Colonic mucosa (tissue), 4 donors: ENCODE results near the gene MTPN. TPM values are rescaled to one million over a fixed set of nuclear protein-coding genes. Genes with fewer than 3 reads are reported as not detected.
A peak's percentile ranks its signal among the peaks of the same experiment; 100 is the strongest.

Experiments used
- DNase-seq: peaks from one replicate; pipeline ENCODE4 v3.0.0-alpha.2; 2020
- H3K27ac ChIP-seq: fragments of 200-600 bp; one replicate; pipeline ENCODE4 v1.8.0; 2021
- H3K27me3 ChIP-seq: fragments of 200-600 bp; one replicate; pipeline ENCODE4 v1.8.0; 2021
- H3K36me3 ChIP-seq: fragments of 200-600 bp; one replicate; pipeline ENCODE4 v1.8.0; 2021
- H3K4me1 ChIP-seq: fragments of 200-600 bp; one replicate; pipeline ENCODE4 v1.8.0; 2021; ENCODE audit warnings: mild to moderate bottlenecking
- H3K4me3 ChIP-seq: fragments of 200-600 bp; one replicate; pipeline ENCODE4 v1.8.0; 2021
- H3K9ac ChIP-seq, 2 donors: one replicate each; pipeline ENCODE4 v1.7.0; 2013; ENCODE audit warnings: control low read depth in 2 of 2, low read depth in 2 of 2, low read length in 2 of 2
- H3K9me3 ChIP-seq: fragments of 200-600 bp; one replicate; pipeline ENCODE4 v1.8.0; 2021
- intact Hi-C: fragments of 100-400 bp; cut with DNase I; formaldehyde crosslinking; loops from one replicate; pipeline ENCODE4 v1.14.1; 2022
- total RNA-seq, 2 donors: library from RNA; stranded (reverse); fragmentation: NEBNext Ultra II Directional in 1 of 2; extraction: Animal tissue kit (Norgen Biotek cat#: 25700) in 1 of 2; gene quantifications; one replicate each; pipeline ENCODE4 v1.2.1, GENCODE V29; 2021
- TF ChIP-seq, protein P1 (sequence below): fragments of 200-600 bp; IDR thresholded peaks from one replicate; pipeline ENCODE4 v1.8.0; 2022; ENCODE audit warnings: antibody characterized with exemption, mild to moderate bottlenecking
- donor health status: healthy.
- donor health status: DM: no; HTN: no; CAD: no.
- donor health status: DM: no; HTN: no; CAD: no.

Gene MTPN
- total RNA-seq = 100 to 1,000 TPM; 101 to 109 TPM

DNA sequence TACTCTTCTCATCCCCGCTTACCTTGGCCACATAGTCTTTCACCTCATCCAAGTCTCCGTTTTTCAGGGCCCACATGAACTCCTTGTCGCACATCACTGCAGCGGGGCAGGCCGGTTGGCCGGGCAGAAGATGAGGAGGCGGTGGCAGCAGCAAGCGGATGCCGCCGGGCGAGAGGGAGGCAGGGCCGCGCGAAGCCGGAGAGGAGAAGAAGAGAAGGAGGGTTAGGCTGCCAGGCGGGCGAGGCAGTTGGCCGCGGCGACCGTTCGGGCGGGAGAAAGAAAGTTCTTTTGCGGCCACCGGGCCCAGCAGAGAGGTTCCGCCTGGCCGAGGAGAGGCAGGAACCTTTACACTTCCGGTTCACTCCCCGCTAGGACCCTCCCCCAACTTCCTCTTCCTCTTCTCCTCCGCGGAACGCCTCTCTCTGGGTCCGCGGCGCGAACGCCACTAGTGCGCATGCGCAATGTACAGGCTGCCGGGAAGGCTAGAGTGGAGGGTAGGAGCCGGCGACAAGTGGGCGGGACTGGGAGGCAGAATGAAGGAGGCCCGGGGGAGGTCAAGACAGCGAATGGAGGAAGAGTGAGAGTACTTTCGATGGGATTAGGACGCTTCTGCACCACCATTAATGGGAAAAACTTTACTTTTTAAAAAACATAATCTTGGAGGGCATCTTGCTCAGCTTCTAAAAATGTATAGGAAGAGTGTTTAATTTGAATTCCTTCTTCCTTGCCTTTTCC, at the start of gene MTPN:
MTPN (minus strand) TSS at position 353 of the 735 bp plus-strand sequence; CDS start at position 94, 259 bp downstream.
- intact Hi-C loops = loop anchor here (10.0 kb wide), 1 partner anchor 312 kb away; the partner anchor contains the start of gene STMP1
- TF ChIP-seq, protein P1, sequence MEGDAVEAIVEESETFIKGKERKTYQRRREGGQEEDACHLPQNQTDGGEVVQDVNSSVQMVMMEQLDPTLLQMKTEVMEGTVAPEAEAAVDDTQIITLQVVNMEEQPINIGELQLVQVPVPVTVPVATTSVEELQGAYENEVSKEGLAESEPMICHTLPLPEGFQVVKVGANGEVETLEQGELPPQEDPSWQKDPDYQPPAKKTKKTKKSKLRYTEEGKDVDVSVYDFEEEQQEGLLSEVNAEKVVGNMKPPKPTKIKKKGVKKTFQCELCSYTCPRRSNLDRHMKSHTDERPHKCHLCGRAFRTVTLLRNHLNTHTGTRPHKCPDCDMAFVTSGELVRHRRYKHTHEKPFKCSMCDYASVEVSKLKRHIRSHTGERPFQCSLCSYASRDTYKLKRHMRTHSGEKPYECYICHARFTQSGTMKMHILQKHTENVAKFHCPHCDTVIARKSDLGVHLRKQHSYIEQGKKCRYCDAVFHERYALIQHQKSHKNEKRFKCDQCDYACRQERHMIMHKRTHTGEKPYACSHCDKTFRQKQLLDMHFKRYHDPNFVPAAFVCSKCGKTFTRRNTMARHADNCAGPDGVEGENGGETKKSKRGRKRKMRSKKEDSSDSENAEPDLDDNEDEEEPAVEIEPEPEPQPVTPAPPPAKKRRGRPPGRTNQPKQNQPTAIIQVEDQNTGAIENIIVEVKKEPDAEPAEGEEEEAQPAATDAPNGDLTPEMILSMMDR = no peak
- no peaks in the 10 kb centered on the region for H3K27me3 ChIP-seq
- H3K9ac ChIP-seq = peak within 1 kb of the TSS; percentile 66 to 84
- H3K36me3 ChIP-seq = no peaks in the 10 kb centered on the region
- peak; percentile 99 for DNase-seq
- H3K9me3 ChIP-seq = no peaks in the 10 kb centered on the region
- no peaks in the 10 kb centered on the region for H3K4me1 ChIP-seq
- H3K27ac ChIP-seq = peak within 1 kb of the TSS; percentile 83
- peak within 1 kb of the TSS; percentile 91 for H3K4me3 ChIP-seq

DNA sequence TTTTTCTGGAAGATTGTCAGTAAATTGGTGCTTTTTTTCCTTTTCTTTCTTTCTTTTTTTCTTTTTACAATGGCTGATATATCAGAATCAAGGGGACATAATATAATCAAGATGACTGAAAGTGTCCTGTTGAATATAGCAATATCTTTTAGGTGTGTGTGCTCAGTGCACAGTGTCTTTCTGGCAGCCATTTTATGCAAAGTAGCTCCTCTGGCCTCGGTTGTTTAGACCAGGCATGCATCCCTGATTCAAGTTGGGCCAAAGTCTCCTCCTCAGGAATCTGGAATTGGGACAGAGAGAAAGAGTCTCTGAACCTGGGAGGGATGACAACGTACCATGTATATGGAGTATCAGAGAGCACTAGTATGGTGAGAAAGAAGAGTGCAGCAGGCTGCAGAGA, 49.0 kb upstream of the MTPN start:
- Histone ChIP-seq H3K4me1 (no peaks in the 10 kb centered on the region), H3K27ac (no peak overlapping the region), H3K4me3 (no peak overlapping the region), H3K27me3 (no peaks in the 10 kb centered on the region), H3K9ac (no peak overlapping the region), H3K9me3 (no peaks in the 10 kb centered on the region), H3K36me3 (no peaks in the 10 kb centered on the region)
- intact Hi-C loops = no loop called here
- TF ChIP-seq, protein P1 = no peak
- no peak for DNase-seq

DNA sequence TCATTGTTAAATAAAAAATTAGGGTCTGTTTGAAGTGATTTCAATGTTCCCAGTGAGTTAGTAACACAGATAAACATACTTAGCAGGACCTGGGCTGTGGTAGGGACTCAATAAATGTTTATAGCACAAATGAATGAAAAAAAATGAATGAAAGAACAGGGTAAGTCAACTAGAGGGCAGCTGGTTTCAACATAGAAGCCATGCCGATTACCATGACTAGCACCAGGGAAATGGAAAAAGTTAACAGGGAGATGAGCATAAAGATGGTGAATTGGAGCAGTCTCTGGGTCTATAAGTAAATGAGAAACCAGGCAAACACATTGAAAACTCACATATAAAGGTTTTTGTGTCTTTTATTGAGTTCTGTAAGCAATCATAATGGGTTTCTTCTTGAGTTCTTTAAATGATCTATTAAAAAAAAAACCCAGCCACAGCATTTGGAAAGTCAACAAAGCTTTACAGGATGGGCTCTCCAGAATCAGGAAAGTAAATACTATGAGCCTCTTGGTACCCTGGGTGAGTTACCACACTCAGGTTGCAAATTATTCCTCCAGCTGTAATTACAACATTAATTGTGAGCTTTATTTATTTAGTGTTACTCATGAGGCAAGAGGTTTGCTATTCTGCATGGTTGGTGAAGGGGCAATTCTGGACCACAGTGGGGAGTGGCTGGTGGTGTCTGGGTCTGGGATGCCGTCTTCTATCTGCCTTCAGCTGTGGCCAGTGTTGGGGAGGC, 46.1 kb upstream of the MTPN start:
- Histone ChIP-seq H3K9ac (no peak overlapping the region), H3K36me3 (no peaks in the 10 kb centered on the region), H3K27ac (no peak overlapping the region), H3K9me3 (no peaks in the 10 kb centered on the region), H3K27me3 (no peaks in the 10 kb centered on the region), H3K4me3 (no peak overlapping the region), H3K4me1 (no peaks in the 10 kb centered on the region)
- no peak for DNase-seq
- intact Hi-C loops = no loop called here
- TF ChIP-seq, protein P1 = no peak

DNA sequence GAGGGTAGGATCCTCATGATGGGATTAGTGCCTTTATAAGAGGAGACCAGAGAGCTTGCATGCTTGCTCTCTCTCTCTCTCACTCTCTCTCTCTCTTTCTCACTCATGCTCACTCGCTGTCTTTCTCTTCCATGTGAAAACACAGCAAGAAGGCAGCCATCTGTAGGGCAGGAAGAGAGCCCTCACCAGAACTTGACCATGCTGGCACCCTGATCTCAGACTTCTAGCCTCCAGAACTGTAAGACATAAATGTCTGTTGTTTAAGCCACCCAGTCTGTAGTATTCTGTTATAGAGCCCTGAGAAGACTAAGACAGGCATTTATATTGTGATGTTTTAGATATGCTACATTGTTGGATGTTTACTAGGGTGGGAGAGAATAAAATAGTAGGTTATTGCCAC, 43.4 kb upstream of the MTPN start:
- intact Hi-C loops = no loop called here
- H3K9ac ChIP-seq = no peak overlapping the region
- no peak for DNase-seq
- H3K27ac ChIP-seq = no peak overlapping the region
- H3K36me3 ChIP-seq = no peaks in the 10 kb centered on the region
- no peak overlapping the region for H3K4me3 ChIP-seq
- H3K9me3 ChIP-seq = no peaks in the 10 kb centered on the region
- no peaks in the 10 kb centered on the region for H3K4me1 ChIP-seq
- no peaks in the 10 kb centered on the region for H3K27me3 ChIP-seq
- TF ChIP-seq, protein P1 = no peak

GRCh38 chr7:136018104-136018503, 40.9 kb upstream of the MTPN start:
- Histone ChIP-seq H3K4me3 (no peak overlapping the region), H3K27me3 (no peaks in the 10 kb centered on the region), H3K9ac (no peak overlapping the region), H3K9me3 (no peaks in the 10 kb centered on the region), H3K27ac (no peak overlapping the region), H3K36me3 (no peaks in the 10 kb centered on the region), H3K4me1 (no peaks in the 10 kb centered on the region)
- intact Hi-C loops = no loop called here
- no peak for DNase-seq
- TF ChIP-seq, protein P1 = no peak
